HG02623 (cell line): ENCODE measurements around the gene NRXN2.

Experiments used
- ATAC-seq: cut with Tn5 transposase; IDR thresholded peaks from one replicate; pipeline ENCODE4 v1.9.1; 2021; ENCODE audit warnings: moderate library complexity; ENCODE audit not compliant: unreplicated experiment

Gene NRXN2

DNA sequence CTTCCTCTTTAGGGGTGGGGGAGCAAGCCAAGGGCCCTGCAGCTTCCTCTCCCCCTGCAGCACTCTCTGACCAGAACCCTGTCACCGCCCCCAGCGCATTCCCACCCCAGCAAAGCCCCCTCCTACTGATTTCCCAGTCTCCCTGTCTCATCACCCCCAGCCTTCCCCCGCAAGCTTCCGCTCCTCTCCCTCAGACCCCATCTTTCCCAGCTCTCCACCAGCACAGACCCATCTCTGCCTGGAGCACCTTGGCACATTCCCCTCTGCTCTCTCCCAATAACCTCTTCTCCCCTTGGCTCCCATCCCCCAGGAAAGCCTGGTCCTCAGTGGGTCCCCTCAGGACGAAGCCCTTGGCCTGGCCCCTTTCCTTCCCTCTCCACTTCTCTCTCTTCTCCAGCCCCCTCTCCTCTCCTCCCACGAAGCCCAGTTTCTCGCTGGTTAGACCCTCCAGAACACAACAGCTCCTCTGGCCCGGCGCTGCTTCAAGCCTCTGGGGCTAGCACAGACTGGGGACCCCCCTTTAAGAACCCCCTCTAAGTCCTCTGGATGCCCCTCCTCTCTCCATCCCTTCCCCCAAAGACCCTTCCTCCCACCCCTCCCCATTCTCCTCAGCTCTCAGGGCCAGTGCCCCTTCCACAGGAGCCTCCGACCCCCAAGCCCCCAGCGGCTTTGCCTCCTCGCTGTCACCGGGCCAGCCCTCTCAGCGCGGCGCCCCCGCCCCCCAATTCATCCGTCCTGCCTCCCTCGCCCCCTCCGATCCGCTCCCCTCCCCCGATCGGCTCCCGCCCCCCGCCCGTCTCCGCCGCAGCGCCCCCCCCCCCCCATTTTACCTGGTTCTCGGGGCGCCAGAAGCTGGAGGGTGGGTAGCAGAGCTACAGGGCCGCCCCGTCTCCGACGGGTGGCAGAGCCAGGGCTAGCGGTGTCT, 594 bp downstream of the NRXN2 start:
- ATAC-seq, result no peak

DNA sequence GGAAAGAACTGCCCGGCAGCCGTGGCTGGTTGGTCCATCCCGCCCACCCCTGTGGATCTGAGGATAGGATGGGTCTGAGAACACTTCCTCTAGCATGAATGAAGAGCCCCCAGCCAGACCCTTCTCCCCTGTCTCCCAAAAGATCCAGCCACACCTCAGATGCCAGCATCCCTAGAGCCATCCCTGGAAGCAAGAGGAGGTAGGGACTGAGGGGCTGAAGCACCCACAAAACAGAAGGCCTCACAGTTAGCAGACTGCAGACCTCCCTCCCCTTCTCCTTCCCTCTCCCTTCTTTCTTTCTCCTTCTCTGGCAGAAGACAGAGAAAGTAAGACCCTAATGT, 1.7 kb downstream of the NRXN2 start:
- ATAC-seq, result no peak

DNA sequence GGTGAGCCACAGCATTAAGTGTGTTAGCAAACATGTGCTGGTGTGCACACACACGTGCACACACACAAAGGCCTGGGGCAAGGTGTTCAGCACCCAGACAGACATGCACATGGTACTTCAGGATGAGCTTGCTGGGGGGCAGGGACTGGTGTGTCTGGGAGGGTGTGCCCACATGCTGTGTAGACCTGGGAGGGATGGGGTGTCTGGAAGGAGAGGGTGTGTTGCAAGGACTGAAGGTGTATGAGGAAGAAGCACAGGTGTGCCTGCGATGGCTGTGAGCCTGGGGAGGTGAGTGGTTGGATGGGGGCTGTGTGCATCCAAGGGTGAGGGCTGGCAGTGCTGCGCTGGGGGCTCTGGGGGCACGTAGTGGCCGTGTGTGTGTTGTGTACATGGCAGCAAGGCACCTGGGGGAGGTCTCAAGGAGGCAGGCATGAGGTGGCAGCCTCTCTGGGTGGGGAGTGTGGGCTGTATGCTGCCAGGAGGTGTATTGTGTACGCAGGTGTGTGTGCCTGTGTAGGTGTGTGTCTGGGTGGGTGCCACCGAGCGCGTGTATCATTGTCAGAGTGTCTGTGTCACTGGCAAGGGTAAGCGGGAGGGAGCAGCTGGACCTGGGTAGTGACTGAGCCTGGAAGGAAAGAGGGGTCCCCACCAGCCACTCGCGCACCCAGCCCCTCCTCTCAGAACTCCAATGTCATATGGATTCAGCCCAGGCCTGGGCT, 2.2 kb downstream of the NRXN2 start:
- no peak for ATAC-seq

DNA sequence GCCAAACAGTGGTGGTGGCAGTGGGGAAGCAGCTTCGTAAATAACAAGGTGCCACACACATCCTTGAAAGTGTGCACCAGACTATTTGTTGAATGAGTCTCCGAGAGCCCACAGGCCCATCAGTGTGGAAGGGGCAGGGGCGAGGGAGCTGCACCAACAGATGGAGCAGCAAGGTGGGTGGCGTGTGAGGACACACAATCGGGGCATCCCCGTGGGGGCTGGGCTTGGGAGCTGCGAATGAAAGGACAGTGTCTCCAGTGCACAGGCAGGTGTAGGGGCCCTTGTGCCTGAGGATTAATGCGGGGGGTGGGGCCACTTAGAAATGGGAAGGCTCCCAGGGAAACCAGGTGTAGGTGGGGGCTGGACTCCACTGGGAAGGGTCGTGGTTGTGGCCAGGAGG, 2.8 kb downstream of the NRXN2 start:
- no peak for ATAC-seq

DNA sequence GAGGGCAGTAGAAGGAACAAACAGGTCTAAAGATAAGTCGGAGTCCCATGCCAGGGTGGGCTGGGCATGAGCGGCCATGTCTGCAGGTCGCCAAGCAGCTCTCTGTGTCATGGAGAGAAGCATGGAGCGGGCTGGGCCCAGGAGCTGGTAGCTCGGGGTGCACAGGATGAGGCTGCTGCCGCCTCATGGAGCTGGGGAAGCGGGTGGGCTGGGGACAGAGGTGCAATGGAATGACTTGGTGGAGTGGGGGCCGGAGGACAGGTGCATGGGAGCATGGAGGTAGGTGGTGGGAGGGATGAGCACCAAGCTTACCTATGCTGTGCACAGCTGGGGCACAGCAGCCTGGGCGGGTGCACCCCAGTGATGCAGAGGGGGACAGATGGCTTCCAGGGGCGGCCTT, 3.6 kb downstream of the NRXN2 start:
- ATAC-seq, result no peak

DNA sequence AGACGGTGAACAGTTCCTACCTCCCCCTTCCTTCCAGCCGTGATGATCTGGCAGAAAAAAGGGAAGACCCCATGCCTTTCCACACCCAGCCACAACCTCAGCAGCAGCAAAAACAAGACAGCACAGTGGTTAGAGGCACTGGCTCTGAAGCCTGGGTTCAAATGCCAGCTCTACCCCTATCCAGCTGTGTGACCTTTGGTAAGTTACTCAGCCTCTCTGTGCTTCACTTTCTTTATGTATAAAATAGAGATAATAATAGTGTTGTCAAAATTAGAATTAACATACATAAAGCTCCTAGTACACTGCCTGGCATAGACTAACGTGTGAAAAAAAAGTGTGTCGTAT, 4.2 kb downstream of the NRXN2 start:
- no peak for ATAC-seq

DNA sequence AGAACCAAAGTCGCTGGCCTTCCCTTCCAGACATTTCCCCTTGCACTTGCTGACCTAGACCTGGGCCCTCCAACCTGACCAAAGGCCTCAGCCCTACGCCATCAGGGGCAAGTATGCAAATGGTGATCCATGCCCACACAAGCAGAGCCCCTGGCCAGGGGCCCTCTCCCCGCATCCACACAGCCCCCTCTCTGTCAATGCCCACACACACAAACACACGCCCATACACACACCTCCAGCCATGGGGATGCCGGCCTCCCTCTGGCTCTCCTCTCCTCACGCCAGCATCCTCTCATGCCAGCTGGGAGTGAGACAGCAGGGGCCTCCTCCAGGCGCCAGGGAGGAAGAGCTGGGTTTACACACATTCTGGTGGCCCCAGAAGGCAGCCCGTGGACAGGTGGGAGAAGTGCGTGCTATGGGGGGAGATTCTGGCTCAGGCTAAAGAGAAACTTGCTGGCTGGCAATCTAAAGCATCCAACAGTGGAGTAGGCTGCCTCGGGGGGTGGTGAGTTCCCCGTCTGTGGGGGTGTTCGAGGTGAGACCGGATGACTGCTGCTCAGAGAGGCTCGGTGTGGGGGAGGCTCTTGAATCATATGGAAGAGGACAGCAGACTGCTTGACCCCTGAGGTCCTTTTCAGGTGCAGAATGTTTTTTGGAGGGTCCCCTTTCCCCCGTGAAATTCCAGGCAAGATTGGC, 4.8 kb downstream of the NRXN2 start:
- no peak for ATAC-seq

DNA sequence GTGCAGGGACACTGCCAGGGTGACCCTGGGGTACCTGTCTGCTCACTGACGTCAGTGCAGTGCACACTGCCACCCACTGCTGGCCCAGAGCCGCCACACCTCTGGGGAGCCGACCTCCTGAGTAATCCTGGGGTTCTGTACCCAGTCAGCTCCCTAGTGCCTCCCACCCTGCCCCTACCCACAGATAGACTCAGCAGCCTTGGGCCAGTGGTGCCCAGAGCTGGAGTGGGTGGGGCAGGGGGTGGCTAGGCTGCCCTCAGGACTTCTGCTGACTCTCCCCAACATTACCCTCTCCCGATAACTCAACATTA, 5.8 kb downstream of the NRXN2 start:
- ATAC-seq, result no peak

DNA sequence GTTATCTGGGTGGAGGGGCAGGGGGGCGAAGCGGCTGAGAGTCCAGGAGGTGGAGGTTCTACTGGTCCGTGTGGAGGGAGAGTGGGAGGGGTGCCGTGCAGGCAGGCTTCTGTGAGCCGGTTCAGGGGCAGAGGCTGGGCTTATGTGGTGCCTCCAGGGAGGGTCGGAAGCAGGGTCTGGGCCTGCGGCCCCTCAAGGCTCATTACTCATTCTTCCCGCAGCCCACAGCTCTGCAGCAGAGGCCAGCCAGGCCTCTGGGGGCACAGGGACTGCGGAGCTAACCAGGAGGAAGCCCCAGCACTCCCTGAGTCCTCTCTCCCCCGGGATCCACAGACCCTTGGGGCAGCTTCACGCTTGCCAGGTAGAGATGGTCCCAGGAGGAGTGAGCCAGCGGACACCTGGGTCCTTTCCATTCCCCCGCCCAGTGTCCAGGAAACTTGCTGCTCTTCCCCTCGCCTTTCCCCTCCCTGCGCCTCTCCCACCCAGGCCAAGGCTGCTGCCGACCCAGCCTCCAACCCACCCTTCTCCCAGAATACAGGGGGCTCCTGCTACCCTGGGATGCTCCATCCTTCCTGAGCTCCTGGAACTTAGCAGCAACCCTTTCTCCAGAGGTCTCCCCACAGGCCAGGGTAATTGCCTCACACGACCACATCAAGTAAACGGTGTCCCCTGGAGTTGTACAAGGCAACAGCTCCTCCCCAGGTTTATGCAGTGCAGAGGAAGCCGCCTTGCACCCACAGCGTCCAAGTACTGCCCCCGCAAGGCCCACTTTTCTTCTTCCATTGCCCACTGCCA, 6.3 kb downstream of the NRXN2 start:
- no peak for ATAC-seq

DNA sequence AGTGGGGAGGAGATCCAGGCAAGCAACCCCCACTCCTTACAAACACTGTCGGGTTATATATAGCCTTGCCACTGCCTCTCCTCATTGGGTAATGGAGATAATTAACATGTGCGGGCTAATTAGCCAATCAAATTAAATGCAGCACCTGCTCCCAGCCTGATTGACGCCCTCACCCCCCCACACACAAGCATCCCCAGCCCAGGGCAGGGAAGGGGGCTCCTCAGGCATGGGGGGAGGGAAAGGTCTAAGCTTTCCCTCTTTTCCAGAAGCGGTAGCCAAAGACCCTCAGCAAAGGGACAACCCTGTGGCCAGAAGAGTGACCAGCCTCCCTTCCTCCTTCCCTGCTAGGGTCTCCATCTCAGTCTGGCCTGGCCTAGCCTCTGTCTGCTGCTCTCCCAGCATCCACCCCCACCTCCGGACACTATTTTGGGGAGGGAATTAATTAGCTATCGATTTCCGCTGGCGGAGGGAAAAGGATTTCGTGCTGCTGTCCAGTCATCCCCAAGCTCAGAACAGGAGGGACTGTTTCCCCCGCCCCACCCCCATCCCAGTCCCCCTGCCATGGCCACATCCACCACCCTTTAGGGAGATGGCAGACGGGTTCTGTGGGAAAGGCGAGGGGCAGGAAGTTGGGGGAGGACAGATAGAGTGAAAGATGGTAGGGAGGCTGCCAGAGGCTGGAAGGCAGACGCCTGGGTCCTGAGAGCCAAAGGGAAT, 7.1 kb downstream of the NRXN2 start:
- ATAC-seq, result no peak

DNA sequence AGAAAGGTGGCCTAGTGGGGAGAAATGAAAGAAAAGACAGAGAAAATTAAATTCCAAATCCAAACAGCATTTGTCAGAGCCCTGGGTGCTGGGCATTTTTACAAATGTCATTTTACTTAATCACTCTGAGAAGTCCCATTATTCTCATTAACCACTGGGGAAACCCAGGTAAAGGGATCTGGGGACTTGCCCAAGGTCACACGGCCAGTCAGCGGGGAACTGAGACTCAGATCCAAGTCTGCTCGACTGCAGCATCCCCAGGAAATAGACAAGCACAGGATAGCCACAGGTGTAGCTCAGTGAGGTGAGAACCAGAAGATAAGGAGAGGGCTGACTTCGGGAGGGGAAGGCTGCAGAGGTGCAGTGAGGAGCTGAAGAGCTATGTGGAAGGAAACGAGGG, 7.9 kb downstream of the NRXN2 start:
- ATAC-seq, result no peak

DNA sequence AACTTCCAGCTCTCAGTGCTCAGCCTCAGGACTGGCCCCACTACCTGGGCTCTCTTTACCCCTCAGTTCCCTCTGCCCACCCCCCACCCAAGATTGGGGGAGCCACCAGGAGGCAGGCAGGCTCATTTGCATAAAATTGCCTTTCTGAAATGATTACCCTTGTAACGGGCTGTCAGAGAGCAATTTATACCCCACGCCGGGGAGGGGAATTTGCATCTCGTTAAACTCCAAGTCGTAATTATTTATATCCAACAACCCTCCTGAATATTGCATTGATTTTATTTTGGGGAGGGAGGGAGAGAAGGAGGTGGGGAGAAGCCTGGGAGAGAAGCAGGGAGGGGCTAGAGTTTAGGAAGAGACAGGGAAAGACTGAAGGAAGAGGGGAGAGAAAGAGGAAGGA, 8.3 kb downstream of the NRXN2 start:
- no peak for ATAC-seq

DNA sequence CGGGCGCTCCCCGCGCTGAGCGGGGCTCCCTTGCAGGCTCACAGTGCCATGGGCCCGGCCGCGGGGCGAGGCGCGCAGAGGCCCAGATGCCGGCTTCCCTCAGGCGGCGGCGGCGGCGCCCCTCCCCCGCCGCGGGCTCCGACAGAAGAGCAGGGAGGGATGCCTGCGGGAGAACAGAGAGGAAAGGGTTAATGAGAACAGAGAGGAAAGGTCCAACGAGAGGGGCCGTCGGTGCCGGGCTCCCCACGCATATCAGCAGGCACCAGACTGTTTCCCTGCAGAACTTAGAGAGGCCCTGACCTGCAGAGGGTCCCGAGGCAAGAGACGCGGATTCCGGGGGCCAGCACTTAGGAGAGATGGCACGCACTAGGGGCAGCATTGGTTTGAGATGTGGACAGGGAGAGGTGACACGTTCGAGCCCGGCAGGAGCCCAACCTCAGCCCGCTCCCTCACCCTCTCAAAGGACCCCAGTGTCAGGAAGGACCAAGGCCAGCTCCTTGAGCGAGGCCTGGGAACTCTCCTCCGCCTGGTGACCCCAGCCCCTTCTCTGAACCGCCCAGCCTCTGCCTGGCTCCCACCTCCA, 9.1 kb downstream of the NRXN2 start:
- ATAC-seq, result no peak

DNA sequence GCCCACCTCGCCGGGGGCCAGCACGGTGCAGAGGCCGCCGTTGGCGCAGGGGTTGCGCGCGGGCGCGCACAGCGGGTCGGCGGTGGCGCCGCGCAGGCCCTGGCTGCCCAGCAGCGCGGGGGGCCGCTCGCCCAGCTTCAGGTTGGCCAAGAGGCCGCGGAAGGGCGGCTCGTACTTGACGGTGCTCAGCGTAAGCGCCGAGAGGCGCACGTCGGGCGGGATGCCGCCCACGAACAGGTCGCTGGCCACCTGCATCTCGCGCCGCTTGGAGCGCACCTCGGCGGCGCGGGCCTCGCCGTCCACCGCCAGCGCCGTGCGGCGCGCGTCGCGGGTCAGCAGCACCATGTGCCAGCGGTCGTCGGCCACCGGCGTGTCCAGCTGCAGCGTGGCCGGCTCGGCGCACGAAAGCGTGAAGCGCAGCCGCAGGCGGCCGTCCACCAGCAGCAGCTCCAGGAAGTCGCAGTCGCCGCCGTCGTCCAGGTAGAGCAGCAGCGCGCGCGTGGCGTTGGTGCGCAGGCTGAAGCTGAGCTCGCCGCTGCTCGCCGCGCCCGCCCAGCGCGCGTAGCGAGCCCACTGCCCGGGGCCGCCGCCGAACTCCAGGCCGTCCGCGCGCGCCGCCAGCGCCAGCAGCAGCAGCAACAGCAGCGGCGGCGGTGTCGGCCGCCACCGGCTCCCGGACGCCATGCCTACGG, 9.8 kb downstream of the NRXN2 start:
- ATAC-seq, result no peak

DNA sequence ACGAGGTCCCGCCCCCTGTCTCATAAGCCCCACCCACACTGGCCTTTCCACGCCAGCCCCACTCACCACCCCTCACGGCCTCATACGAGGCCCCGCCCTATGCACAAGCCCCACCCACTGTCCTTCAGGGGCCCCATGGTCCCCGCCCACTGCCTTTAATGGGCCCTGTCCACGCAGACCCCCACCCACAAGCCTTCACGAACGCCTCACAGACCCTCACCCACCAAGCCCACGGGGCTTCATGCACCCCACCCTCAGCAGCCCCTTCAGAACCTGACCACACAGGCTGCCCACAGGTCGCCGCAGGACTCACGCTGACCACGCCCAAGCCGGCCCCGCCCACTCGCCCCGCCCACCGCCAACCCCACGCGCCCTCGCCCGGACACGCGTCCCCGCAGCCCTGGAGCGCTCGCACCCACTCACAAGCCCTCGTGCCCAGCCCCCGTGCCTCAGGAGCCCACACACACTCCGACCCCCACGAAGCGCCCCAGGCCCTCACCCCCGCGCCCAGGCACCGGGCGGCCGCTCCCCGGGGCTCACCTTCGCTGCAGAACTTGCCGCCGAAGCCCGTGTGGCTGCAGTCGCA, 10.5 kb downstream of the NRXN2 start:
- ATAC-seq, result no peak

DNA sequence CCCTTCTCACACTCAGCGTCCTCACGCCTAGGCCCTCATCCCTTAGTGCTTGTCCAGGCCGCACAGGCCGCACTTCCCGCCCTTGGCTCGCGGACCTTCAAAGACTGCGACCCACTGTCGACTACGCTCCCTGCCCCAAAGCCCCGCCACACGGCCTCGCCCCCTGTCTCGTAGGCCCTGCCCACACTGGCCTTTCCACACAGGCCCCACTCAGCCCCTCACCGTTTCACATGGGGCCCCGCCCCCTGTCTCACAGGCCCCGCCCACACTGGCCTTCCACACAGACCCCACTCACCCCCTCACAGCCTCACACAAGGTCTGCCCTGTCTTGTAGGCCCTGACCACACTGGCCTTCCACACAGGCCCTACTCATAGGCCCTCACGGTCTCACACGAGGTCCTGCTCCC, 11.0 kb downstream of the NRXN2 start:
- ATAC-seq, result no peak

DNA sequence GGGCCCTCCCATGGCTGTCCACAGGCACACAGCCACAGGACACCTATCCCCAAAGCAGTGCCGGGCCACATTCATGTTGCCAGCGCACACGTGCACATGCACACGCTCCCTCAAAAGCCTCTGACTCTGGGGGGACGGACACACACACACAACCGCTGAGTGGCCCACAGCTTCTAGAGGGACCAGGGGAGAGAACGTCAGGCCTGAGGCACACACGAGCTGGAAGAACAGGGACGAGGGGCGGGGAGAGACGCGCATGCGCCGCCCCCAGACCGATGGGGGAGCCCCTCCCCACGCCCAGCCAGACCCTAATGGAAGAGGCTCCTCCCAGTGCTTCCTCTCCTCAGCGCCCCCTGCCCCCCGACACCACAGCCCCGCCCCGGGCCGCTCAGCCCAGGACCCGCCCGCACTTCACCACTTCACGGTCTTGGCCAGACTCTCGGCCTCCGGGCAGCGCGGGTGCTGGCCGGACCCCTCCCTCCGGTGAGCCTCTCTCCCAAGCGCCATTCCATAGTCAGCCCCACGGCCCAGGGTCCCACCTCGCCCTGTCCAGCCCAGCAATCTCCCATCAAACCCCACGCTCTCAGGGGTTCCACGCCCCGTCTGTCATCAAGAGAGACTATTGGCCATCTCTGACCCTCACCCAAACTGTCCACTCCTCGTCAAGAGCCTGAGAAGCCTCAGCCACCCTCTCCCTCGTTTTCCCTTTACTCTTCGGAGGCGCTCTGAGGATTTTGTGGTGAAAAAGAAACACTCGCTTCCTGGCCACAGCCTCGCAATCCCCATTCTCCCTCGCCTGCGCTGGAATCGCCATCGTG, 11.7 kb downstream of the NRXN2 start:
- no peak for ATAC-seq

DNA sequence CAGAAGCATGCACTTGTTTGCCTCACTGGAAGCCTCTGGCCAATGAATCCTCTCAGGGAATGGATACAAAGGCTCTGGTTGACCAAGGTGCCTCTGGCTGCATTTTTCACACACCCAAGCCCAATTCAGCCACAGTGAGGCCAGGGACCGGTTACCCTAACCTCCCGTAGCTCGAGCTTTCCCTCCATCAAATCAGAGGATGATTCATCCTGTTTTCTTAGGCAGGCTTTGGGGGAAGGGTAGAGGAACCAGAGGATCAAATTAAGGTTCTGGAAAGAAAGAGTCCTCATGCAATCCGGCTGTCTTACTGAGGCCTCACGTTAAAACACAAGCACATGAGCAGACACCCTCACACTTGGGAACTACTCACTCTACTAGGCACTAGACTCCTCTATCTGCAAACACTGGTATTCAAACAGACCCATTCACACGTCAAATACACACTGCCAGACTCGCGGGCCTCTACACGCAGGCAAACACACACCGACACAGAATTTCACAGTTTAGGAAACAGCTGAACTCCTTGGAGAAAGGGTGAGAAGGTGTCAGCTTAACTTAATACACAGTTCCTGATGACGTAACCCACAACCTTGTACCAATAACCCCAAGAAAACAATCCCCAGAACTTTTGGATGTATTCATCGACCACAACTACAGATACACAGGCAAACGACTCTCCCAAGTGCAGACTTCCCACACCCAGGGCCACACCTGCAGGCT, 12.4 kb downstream of the NRXN2 start:
- no peak for ATAC-seq
